A673 (cell line): Measurements from ENCODE around the gene TRERF1. TPM values are rescaled to one million over a fixed set of nuclear protein-coding genes. Genes with fewer than 3 reads are reported as not detected.

Experiments
- BruUV-seq: library from RNA; stranded (reverse); fragments of 400-500 nt; replicated peaks from 2 replicates; lab custom pipeline; 2021; lab: Mats Ljungman, UMichigan
- CTCF ChIA-PET: fragments of 300-600 bp; sonication (Branson Sonifier 250); formaldehyde crosslinking; loops from one replicate; lab custom pipeline; 2022; ENCODE audit warnings: antibody characterized with exemption; lab: Charles Lee
- POLR2A ChIA-PET: fragments of 300-600 bp; sonication (Branson Sonifier 250); formaldehyde crosslinking; loops from one replicate; lab custom pipeline; 2022; ENCODE audit warnings: antibody characterized with exemption; ENCODE audit not compliant: low non-redundant PET; lab: Charles Lee
- DNase-seq: peaks from one replicate; pipeline ENCODE4 v3.0.0-alpha.2; 2015; ENCODE audit warnings: low spot score
- H3K27ac ChIP-seq: fragments of 200-600 bp; sonication (generic); 2 replicates; pipeline ENCODE4 v1.5.1; 2016; ENCODE audit warnings: mixed run types, low read depth, mild to moderate bottlenecking, mixed read lengths, antibody characterized with exemption, low read length; ENCODE audit not compliant: poor library complexity, severe bottlenecking
- H3K27me3 ChIP-seq: fragments of 200-600 bp; sonication (generic); replicated peaks from 2 replicates; pipeline ENCODE4 v1.6.1; 2017; ENCODE audit warnings: mixed run types, low read depth, mild to moderate bottlenecking, mixed read lengths, antibody characterized with exemption, low read length; ENCODE audit not compliant: insufficient read depth, poor library complexity
- H3K36me3 ChIP-seq: fragments of 200-600 bp; sonication (generic); 2 replicates; pipeline ENCODE4 v1.6.1; 2016; ENCODE audit warnings: mixed run types, mild to moderate bottlenecking, mixed read lengths, antibody characterized with exemption, low read length; ENCODE audit not compliant: insufficient read depth, poor library complexity, severe bottlenecking
- H3K4me1 ChIP-seq: fragments of 200-600 bp; sonication (generic); 2 replicates; pipeline ENCODE4 v1.6.1; 2017; ENCODE audit warnings: mixed run types, mild to moderate bottlenecking, mixed read lengths, antibody characterized with exemption, low read length; ENCODE audit not compliant: insufficient read depth, poor library complexity, severe bottlenecking
- H3K4me3 ChIP-seq: fragments of 200-600 bp; sonication (generic); 2 replicates; pipeline ENCODE4 v1.5.1; 2016; ENCODE audit warnings: low read depth, mixed run types, mild to moderate bottlenecking, mixed read lengths, low read length; ENCODE audit not compliant: poor library complexity, severe bottlenecking
- H3K9me3 ChIP-seq: fragments of 200-600 bp; sonication (generic); 2 replicates; pipeline ENCODE4 v1.6.1; 2016; ENCODE audit warnings: mixed run types, low read depth, mild to moderate bottlenecking, mixed read lengths, antibody characterized with exemption, low read length; ENCODE audit not compliant: poor library complexity, severe bottlenecking
- CTCF ChIP-seq: fragments of 300-800, 200-600 bp; sonication (generic); conservative IDR thresholded peaks from 2 replicates; pipeline ENCODE4 v1.5.1; 2017; ENCODE audit warnings: low read depth, mild to moderate bottlenecking, antibody characterized with exemption, low read length, moderate library complexity, mixed read lengths
- EZH2 ChIP-seq: fragments of 200-600 bp; sonication (generic); IDR thresholded peaks from 2 replicates; pipeline ENCODE4 v1.6.1; 2017; ENCODE audit warnings: borderline replicate concordance, low read depth, mild to moderate bottlenecking, mixed read lengths, antibody characterized with exemption, low read length; ENCODE audit not compliant: poor library complexity, severe bottlenecking
- intact Hi-C: fragments of 100-400 bp; cut with micrococcal nuclease; formaldehyde crosslinking; loops from one replicate; pipeline ENCODE4 v1.10.0; 2022; ENCODE audit not compliant: unreplicated experiment
- total RNA-seq: library from RNA; stranded (reverse); gene quantifications from 2 replicates; pipeline ENCODE4 v1.2.3, GENCODE V29; 2021

Gene TRERF1
- total RNA-seq, 1 experiment from 2014 or later, result 9.5 TPM

- no peak overlapping the region for H3K27ac ChIP-seq
- BruUV-seq, result no TSS peak
- no peaks in the 10 kb centered on the region for H3K27me3 ChIP-seq
- H3K4me3 ChIP-seq, result no peak overlapping the region
- POLR2A ChIA-PET, result no interaction called here
- CTCF ChIA-PET, result no interaction called here
- DNase-seq, result no peak
- H3K36me3 ChIP-seq, result no peaks in the 10 kb centered on the region
- no peaks in the 10 kb centered on the region for H3K4me1 ChIP-seq
- TF ChIP-seq CTCF, result no peak
- H3K9me3 ChIP-seq, result no peaks in the 10 kb centered on the region
- intact Hi-C loops, result no loop called here
Observed at GRCh38 chr6:42493914-42494539, 42.3 kb upstream of the TRERF1 start.

GRCh38 chr6:42488129-42488528 lies 36.4 kb upstream of the TRERF1 start:
- Histone ChIP-seq H3K36me3 (no peaks in the 10 kb centered on the region), H3K27ac (no peak overlapping the region), H3K4me3 (no peak overlapping the region), H3K27me3 (no peaks in the 10 kb centered on the region), H3K9me3 (no peaks in the 10 kb centered on the region), H3K4me1 (no peaks in the 10 kb centered on the region)
- ChIA-PET POLR2A (no interaction called here), CTCF (no interaction called here)
- BruUV-seq, result no TSS peak
- TF ChIP-seq EZH2 (no peak), CTCF (no peak)
- no peak for DNase-seq
- intact Hi-C loops, result no loop called here

- no peak for TF ChIP-seq CTCF
- TF ChIP-seq EZH2, result no peak
- POLR2A ChIA-PET, result no interaction called here
- H3K27me3 ChIP-seq, result no peaks in the 10 kb centered on the region
- no peaks in the 10 kb centered on the region for H3K4me1 ChIP-seq
- CTCF ChIA-PET, result no interaction called here
- no peaks in the 10 kb centered on the region for H3K9me3 ChIP-seq
- no peak for DNase-seq
- no TSS peak for BruUV-seq
- no peaks in the 10 kb centered on the region for H3K36me3 ChIP-seq
- H3K27ac ChIP-seq, result no peak overlapping the region
- intact Hi-C loops, result no loop called here
- no peak overlapping the region for H3K4me3 ChIP-seq
Observed at GRCh38 chr6:42484261-42484660, 32.5 kb upstream of the TRERF1 start.
